Pancreas (tissue), 10 donors: ENCODE results near the gene AGPAT1. TPM values are rescaled to one million over a fixed set of nuclear protein-coding genes. Genes with fewer than 3 reads are reported as not detected.
A peak's percentile ranks its signal among the peaks of the same experiment; 100 is the strongest.
"Not testable (repeated sequence)": the region's sequence is repeated elsewhere in the genome, so short reads cannot be mapped to it uniquely, and the experiment has no call there.

Experiments
- ATAC-seq, 4 donors: fragments of 200-7000 bp; cut with Tn5 transposase; one replicate each; pipeline versions ENCODE4 v1.8.0 to v1.9.1; 2020; ENCODE audit warnings: mild to moderate bottlenecking in 4 of 4, moderate library complexity in 4 of 4
- DNase-seq, 6 donors: peaks; one replicate each; pipeline ENCODE4 v3.0.0-alpha.2; 2020
- FAIRE-seq: peaks from 2 replicates; lab custom pipeline; 2012; peaks lifted over from hg19 to GRCh38; lab: Jason Lieb, UNC
- H3K27ac ChIP-seq, 4 donors: fragments of 200-600 bp; sonication (generic); 1 replicate in 3 of 4; 2 replicates in 1 of 4; pipeline versions ENCODE4 v1.5.0 to v1.8.0; 2020
- H3K27me3 ChIP-seq, 4 donors: fragments of 200-600 bp; one replicate each; pipeline ENCODE4 v1.8.0; 2021
- H3K36me3 ChIP-seq, 3 donors: fragments of 200-600 bp; sonication (generic) in 1 of 3; one replicate each; pipeline versions ENCODE4 v1.5.0 to v1.8.0; 2020 to 2021
- H3K4me1 ChIP-seq, 3 donors: fragments of 200-600 bp; one replicate each; pipeline ENCODE4 v1.8.0; 2021
- H3K4me3 ChIP-seq, 4 donors: fragments of 200-600 bp; sonication (generic) in 2 of 4; one replicate each; pipeline versions ENCODE4 v1.5.0 to v1.8.0; 2020 to 2021
- H3K9me3 ChIP-seq, 4 donors: fragments of 200-600 bp; one replicate each; pipeline ENCODE4 v1.8.0; 2021
- WGBS, 2 donors: extraction: QIAGEN DNeasy Blood & Tissue Kit; methylation state at CpG; one replicate each; pipeline ENCODE4 v1.1.7; 2013; 5-methylcytosine and 5-hydroxymethylcytosine counted together
- intact Hi-C, 3 donors: fragments of 100-400 bp; cut with DNase I; formaldehyde crosslinking; loops; one replicate each; pipeline versions ENCODE4 v1.11.1 to v1.14.2; 2022
- polyA plus RNA-seq, 2 donors: library from polyadenylated mRNA; stranded (reverse); fragments of 200-250 nt; gene quantifications; one replicate each; pipeline ENCODE4 v1.2.3, GENCODE V29; 2013
- total RNA-seq, 6 donors: library from RNA; stranded (reverse); fragmentation: NEBNext Ultra II Directional in 4 of 6; extraction: Animal tissue kit (Norgen Biotek cat#: 25700) in 4 of 6; gene quantifications; one replicate each; pipeline versions ENCODE4 v1.2.1 to v1.2.4, GENCODE V29; 2021 to 2023
- TF ChIP-seq, protein P1 (sequence below), 4 donors: fragments of 200-600 bp; sonication (generic) in 3 of 4; IDR thresholded peaks; one replicate each; pipeline versions ENCODE4 v1.5.0 to v1.8.0; 2021; ENCODE audit warnings: antibody characterized with exemption in 4 of 4
- donor health status: healthy with polysubstance abuse.
- donor health status: DM: no; HTN: no; CAD: no; lungs with moderate emphysema.
- donor health status: DM: no; HTN: no; CAD: no.
- donor health status: control.
- donor health status: control.
- donor health status: Bipolar disorder and iron deficiency.
- donor health status: DM: yes; HTN: yes; CAD: no.
- donor health status: DM: no; HTN: no; CAD: no.
- donor health status: DM: no; HTN: no; CAD: no.
- donor health status: DM: yes; HTN: yes; CAD: no.

Gene AGPAT1
- total and polyA plus RNA-seq, 8 donors, result 10.1 to 28.1 (median 18.1) TPM

DNA sequence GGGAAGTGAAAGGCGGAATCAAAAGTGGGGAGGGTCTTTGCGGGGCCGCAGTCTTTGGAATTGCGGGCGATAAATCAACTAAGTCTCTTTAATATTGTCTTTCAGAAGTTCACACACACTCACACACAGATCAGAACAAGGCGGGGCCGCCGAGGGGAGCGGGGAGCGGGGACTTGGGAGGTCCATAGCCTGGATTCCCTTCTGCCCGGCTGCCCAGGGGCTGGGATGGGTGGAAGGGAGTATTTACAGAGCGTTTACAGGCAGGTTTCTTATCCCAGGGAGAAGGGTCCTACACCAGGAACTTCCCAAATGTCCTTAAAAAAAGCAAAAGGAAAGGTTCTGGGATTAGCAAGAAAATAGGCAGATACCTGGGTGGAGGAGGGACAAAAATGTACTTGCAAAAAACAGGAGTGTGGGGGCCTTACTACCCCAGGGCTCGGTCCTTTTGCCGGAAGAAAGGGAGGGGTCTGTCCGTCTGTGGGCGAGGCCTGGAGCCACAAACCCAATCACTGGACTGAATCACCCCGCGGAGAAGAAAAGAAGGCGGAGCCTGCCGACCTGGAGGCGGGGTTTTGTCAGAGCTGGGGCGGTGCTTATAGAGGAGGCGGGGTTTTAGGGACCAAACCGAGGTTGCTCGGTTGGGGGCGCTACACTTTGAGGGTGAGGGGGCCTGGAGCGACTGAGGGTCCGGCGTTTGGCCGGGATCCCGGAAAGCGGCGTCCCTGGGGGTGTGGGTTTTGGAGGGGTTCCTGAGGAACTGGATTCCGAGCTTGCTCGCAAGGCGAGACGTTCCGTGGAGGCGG is 27.4 kb downstream of the AGPAT1 start:
- no peaks in the 10 kb centered on the region for H3K27me3 ChIP-seq
- no peak overlapping the region for H3K27ac ChIP-seq
- H3K36me3 ChIP-seq, result no peaks in the 10 kb centered on the region
- peak; percentile 86 to 95 (median 92) for ATAC-seq
- no peak for FAIRE-seq
- TF ChIP-seq, protein P1, sequence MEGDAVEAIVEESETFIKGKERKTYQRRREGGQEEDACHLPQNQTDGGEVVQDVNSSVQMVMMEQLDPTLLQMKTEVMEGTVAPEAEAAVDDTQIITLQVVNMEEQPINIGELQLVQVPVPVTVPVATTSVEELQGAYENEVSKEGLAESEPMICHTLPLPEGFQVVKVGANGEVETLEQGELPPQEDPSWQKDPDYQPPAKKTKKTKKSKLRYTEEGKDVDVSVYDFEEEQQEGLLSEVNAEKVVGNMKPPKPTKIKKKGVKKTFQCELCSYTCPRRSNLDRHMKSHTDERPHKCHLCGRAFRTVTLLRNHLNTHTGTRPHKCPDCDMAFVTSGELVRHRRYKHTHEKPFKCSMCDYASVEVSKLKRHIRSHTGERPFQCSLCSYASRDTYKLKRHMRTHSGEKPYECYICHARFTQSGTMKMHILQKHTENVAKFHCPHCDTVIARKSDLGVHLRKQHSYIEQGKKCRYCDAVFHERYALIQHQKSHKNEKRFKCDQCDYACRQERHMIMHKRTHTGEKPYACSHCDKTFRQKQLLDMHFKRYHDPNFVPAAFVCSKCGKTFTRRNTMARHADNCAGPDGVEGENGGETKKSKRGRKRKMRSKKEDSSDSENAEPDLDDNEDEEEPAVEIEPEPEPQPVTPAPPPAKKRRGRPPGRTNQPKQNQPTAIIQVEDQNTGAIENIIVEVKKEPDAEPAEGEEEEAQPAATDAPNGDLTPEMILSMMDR (IDR thresholded peaks at IDR 0.05), result no peak
- DNase-seq, result peak; percentile 61 to 88 (median 82)
- intact Hi-C loops, result no loop called here
- H3K4me1 ChIP-seq, result no peaks in the 10 kb centered on the region
- no peaks in the 10 kb centered on the region for H3K9me3 ChIP-seq
- WGBS, 2 donors, result 14 to 19% methylated on average over 39 of the region's 39 CpGs
- H3K4me3 ChIP-seq, result peak overlapping the region in 2 of 4 donors; percentile 15 to 46

DNA sequence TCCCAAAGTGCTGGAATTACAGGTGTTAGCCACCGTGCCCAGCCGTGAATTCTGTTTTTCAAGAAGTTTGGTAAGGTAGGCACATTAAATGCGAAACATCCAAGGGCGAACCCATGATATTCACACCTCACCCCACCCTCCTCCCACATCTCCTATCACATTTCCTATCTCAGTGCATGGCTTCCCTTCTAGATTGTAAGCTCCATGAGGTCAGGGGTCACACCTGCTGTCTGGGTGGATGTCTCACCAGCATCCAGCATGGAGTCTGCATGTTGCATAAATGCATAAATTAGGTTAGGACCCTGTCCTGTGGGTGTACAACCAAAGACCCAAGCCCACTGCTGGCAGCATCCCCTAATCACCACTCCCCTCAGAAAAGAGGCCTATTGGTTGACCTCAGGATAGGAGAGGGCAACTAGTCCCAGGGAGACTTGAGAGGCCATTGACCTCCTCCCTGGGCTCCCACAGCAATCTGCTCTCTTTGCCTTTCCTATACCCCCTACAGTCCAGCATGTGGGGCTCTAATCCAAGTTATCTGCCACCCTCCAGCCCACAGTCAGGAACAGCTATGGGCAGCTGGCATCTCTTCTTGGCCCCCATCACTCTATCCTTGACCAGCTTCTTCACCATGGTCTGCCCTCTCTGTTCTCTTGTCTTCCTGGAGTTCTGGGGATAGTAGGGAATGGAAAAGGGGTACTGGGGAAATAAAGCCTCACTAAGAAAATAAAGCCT is 28.3 kb downstream of the AGPAT1 start:
- no peaks in the 10 kb centered on the region for H3K27me3 ChIP-seq
- no peaks in the 10 kb centered on the region for H3K9me3 ChIP-seq
- WGBS, 2 donors, result 86 to 90% methylated on average over 4 of the region's 4 CpGs
- DNase-seq (no peak), ATAC-seq (no peak), FAIRE-seq (no peak)
- H3K27ac ChIP-seq, result no peak overlapping the region
- H3K4me1 ChIP-seq, result no peaks in the 10 kb centered on the region
- H3K36me3 ChIP-seq, result no peaks in the 10 kb centered on the region
- TF ChIP-seq, protein P1 (IDR thresholded peaks at IDR 0.05), result no peak
- no peak overlapping the region for H3K4me3 ChIP-seq
- intact Hi-C loops, result no loop called here

DNA sequence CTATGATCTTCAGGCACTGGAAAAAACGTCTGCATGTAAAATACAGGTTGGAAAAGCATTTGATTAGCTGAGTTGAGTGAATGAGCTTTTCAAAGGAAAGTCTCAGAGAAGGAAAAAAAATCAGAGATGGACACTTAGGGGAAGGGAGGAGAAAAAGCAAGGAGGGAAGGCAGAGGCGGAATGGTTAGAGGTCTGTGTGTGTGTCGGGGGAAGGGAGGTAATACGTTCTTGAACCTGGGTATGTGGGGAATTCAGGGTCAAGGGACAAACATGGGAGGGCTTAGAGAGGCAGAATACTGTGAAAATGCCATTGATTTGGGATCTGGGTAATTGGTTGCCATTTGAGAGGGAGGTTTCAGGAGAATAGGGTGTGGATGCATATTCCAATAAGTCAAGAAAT is 29.2 kb downstream of the AGPAT1 start:
- no peaks in the 10 kb centered on the region for H3K36me3 ChIP-seq
- no peak for ATAC-seq
- no peak overlapping the region for H3K4me3 ChIP-seq
- no peaks in the 10 kb centered on the region for H3K27me3 ChIP-seq
- H3K4me1 ChIP-seq, result no peaks in the 10 kb centered on the region
- FAIRE-seq, result no peak
- no peak overlapping the region for H3K27ac ChIP-seq
- H3K9me3 ChIP-seq, result no peaks in the 10 kb centered on the region
- no peak for DNase-seq
- 31 to 38% methylated on average over 4 of the region's 4 CpGs for WGBS, 2 donors
- TF ChIP-seq, protein P1 (IDR thresholded peaks at IDR 0.05), result no peak
- intact Hi-C loops, result no loop called here

DNA sequence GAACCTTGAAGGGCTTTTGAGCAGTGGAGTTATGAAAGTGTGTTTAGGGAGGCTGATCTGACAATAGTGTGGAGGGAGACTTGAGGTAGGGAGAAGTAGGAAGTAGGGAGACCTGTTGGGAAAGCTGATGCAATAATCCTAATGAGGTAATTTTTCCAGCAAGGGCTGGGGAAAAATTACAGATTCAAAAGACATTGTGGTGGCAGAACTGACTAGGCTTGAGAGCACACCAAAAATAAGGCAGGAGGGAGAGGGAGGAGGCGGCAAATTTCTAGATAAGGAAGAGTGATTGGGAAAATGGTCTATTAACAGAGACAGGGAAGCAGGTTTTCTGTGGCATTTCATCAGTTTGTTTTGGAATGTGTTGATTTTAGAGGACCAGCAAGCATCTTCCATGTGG is 29.6 kb downstream of the AGPAT1 start:
- H3K4me3 ChIP-seq, result no peak overlapping the region
- DNase-seq (no peak), ATAC-seq (no peak), FAIRE-seq (no peak)
- no peaks in the 10 kb centered on the region for H3K36me3 ChIP-seq
- H3K27ac ChIP-seq, result no peak overlapping the region
- 74 to 77% methylated on average over 1 of the region's 1 CpG for WGBS, 2 donors
- TF ChIP-seq, protein P1 (IDR thresholded peaks at IDR 0.05), result no peak
- no peaks in the 10 kb centered on the region for H3K9me3 ChIP-seq
- H3K27me3 ChIP-seq, result no peaks in the 10 kb centered on the region
- no peaks in the 10 kb centered on the region for H3K4me1 ChIP-seq
- intact Hi-C loops, result no loop called here

DNA sequence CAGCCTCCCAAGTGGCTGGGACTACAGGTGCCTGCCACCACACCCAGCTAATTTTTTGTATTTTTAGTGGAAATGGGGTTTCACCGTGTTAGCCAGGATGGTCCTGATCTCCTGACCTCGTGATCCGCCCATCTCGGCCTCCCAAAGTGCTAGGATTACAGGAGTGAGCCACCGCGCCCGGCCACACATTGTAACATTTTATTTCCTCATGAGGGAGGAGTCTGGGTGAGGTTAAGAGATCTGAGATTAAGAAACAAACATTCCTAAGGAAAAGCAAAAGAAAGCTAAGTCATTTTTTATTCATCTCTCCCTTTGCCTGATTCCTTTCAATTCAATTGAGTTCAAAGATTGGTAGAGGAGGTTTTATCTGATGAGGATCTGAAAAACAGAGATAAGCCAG is 31.6 kb downstream of the AGPAT1 start:
- WGBS, 2 donors, result 75 to 83% methylated on average over 7 of the region's 7 CpGs
- H3K4me1 ChIP-seq, H3K4me3 ChIP-seq, H3K27ac ChIP-seq, H3K9me3 ChIP-seq, ATAC-seq, H3K36me3 ChIP-seq, H3K27me3 ChIP-seq, intact Hi-C loops, DNase-seq, FAIRE-seq: not testable (repeated sequence)
